GM18526 (cell line): ENCODE measurements around the gene HDDC2.

Experiments
- POLR2A ChIP-seq: IDR thresholded peaks from 3 replicates; pipeline ENCODE4 v1.6.1; 2011; ENCODE audit not compliant: insufficient read length; ENCODE audit errors: extremely low read depth

The HDDC2 gene

GRCh38 chr6:125262016-125263013 is 39.5 kb downstream of the HDDC2 start:
- TF ChIP-seq POLR2A: no peak

DNA sequence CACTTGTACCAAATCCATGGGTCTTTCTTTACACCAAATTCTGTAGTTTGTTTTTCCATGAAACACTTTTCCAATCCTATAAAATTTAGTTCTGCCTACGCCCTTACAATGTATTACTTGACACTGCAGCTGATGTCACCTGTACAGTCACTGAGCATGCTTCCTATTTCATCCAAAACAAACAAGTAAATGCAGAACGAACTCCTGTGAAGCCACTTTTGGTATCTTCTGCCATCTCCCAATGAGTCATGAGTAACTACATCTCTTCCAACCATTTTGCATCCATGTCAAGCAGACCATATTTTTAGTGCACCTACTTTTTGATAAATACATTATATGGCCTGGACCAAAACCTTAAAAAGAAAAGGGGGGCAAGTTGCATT is 42.4 kb downstream of the HDDC2 start:
- TF ChIP-seq POLR2A: no peak

GRCh38 chr6:125258651-125259353 is 43.0 kb downstream of the HDDC2 start:
- TF ChIP-seq POLR2A: no peak

- TF ChIP-seq POLR2A: no peak
These were observed 44.4 kb downstream of the HDDC2 start for GRCh38 chr6:125257351-125257750.

- TF ChIP-seq POLR2A: no peak
These were observed 46.6 kb downstream of the HDDC2 start for GRCh38 chr6:125255201-125255600.

- no peak for TF ChIP-seq POLR2A
These were observed 47.4 kb downstream of the HDDC2 start for GRCh38 chr6:125254321-125254720.

DNA sequence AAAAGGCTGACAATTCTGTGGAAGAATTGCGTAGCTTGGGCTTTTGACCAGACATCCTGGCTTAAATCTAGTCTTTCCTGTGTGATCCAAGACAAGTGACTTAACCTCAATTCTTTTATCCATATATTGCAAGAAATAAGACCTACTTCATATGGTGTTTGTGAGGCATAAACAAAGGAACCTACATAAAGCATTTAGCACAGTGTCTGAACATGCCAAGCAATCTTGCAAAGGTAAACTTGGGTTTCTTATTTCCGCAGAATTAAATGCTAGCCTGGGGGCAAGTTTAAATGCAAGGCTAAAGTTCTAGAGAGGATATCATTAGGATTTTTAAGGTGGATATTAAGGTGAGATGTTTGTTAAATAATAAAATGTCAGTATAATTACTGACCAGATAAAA is 47.9 kb downstream of the HDDC2 start:
- no peak for TF ChIP-seq POLR2A

DNA sequence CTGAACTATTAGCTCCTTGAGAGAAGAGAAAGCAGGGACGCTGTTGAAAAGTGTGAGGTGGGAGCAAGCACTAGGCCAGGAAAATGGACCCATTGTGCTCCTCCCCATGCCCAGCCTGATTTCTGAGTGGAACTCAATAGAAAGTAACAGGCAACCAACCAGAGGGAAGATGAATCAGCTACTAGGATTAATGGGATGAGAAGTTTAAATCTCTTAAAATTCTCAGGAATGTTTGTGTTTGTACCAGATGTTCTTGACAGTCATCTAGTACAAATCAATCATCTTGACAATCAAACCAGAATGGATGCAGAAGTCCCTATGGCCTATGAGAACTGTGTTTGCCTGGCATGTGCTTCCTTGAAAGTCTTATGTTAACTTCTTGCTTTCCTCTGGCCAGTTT is 48.9 kb downstream of the HDDC2 start:
- no peak for TF ChIP-seq POLR2A

- no peak for TF ChIP-seq POLR2A
These were observed 50.1 kb downstream of the HDDC2 start for GRCh38 chr6:125251516-125252220.

GRCh38 chr6:125250511-125250910 is 51.3 kb downstream of the HDDC2 start:
- no peak for TF ChIP-seq POLR2A

- TF ChIP-seq POLR2A: no peak
These were observed 53.6 kb downstream of the HDDC2 start for GRCh38 chr6:125248136-125248535.

DNA sequence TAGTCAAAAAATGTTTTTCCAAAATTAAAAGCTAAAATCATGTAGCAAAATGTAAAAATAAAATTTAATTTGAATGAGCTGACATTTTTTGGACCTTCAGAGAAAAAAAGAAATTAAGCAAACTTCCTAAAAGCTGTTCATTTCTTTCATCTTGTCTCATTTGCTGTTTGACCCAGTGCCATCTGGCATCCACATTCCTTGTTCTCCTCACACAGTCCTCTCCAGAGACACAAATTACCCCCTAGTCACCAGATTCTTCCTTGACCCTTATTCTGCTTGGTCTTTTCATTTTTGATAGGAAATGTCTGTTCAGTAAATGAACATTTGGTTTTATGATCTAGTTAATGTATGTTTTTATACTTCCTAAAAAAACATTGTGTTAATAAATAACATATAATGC is 55.2 kb downstream of the HDDC2 start:
- TF ChIP-seq POLR2A: no peak

DNA sequence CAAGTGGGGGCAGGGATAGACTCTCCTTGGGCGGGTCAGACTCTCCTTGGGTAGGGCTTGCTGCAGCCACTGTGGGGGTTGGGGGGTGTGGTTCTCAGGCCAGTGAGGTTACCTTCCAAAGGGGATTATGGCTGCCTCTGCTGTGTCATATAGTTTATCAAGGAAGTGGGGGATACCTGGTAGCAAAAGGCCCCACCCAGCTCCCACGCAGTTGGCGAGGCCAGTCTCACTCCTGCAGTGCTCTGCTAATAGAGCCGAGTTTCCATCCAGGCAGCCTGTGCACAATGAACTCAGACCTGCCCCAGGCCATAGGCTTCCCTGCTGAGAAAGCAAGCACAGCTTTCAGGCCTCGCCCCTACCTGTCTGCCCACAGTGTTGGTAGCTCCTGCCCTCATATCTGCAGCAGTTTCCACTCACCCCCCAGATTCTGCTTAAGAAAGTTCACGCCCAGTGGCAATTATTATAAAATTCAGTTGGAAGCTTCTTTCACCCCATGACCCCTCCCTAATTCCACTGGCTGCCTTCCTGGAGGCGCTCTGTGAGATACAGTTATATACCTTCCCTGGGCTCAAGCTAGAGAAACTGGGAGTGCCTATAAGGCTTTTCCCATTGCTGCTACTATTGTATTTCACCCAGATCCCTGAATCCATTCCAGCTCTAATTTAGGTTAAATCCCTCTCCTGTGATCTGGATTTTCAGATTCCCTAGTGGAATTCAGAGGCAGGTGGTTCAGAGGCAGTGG is 56.1 kb downstream of the HDDC2 start:
- no peak for TF ChIP-seq POLR2A

GRCh38 chr6:125245109-125245508 is 56.7 kb downstream of the HDDC2 start:
- TF ChIP-seq POLR2A: no peak

- TF ChIP-seq POLR2A: no peak
These were observed 64.0 kb downstream of the HDDC2 start for GRCh38 chr6:125237764-125238163.
